IMR-90 (cell line): ENCODE results near the gene CDRT4. TPM values are rescaled to one million over a fixed set of nuclear protein-coding genes. Genes with fewer than 3 reads are reported as not detected.

Source experiments
- ATAC-seq: fragments of 200-7000 bp; cut with Tn5 transposase; 2 replicates; pipeline ENCODE4 v1.9.1; 2020; ENCODE audit warnings: low read depth, mild to moderate bottlenecking, moderate library complexity
- BruUV-seq: library from RNA; stranded (reverse); fragments of 400-500 nt; replicated peaks from 2 replicates; lab custom pipeline; 2021; lab: Mats Ljungman, UMichigan
- CTCF ChIA-PET: fragments of 300-600 bp; formaldehyde crosslinking; extraction: SDS; loops from one replicate; lab custom pipeline; 2021; ENCODE audit warnings: antibody characterized with exemption; lab: Yijun Ruan, JAX
- POLR2A ChIA-PET: fragments of 300-600 bp; sonication (Branson Sonifier 250); formaldehyde crosslinking; loops from one replicate; lab custom pipeline; 2022; ENCODE audit warnings: antibody characterized with exemption; ENCODE audit not compliant: unreplicated experiment; lab: Charles Lee
- DNase-seq: peaks from one replicate; pipeline ENCODE4 v3.0.0; 2013
- H2AFZ ChIP-seq: replicated peaks from 2 replicates; pipeline ENCODE3; 2013; ENCODE audit warnings: low read length, mild to moderate bottlenecking; ENCODE audit not compliant: poor library complexity
- H2AK5ac ChIP-seq: 2 replicates; pipeline ENCODE4 v1.6.1; 2013; ENCODE audit warnings: low read depth, low read length, inconsistent platforms
- H2AK9ac ChIP-seq: replicated peaks from 2 replicates; pipeline ENCODE3; 2013; ENCODE audit warnings: mild to moderate bottlenecking, low read depth, low read length, moderate library complexity; ENCODE audit not compliant: poor library complexity
- H2BK120ac ChIP-seq: 2 replicates; pipeline ENCODE4 v1.6.1; 2013; ENCODE audit warnings: low read depth, low read length, inconsistent platforms
- H2BK15ac ChIP-seq: 3 replicates; pipeline ENCODE4 v1.6.1; 2013; ENCODE audit warnings: low read depth, low read length, inconsistent platforms
- H2BK20ac ChIP-seq: 2 replicates; pipeline ENCODE4 v1.6.1; 2013; ENCODE audit warnings: low read depth, mild to moderate bottlenecking, inconsistent platforms, low read length, moderate library complexity
- H2BK5ac ChIP-seq: 2 replicates; pipeline ENCODE4 v1.6.1; 2013; ENCODE audit warnings: mild to moderate bottlenecking, low read depth, low read length, inconsistent platforms; ENCODE audit not compliant: poor library complexity, severe bottlenecking
- H3K14ac ChIP-seq: replicated peaks from 2 replicates; pipeline ENCODE4 v1.6.1; 2013; ENCODE audit warnings: low read depth, low read length, inconsistent platforms
- H3K18ac ChIP-seq: 2 replicates; pipeline ENCODE4 v1.6.1; 2013; ENCODE audit warnings: low read depth, low read length, control low read depth
- H3K23ac ChIP-seq: 2 replicates; pipeline ENCODE4 v1.6.1; 2013; ENCODE audit warnings: low read depth, low read length, inconsistent platforms
- H3K27ac ChIP-seq: 2 replicates; pipeline ENCODE4 v1.5.1; 2013; ENCODE audit warnings: mild to moderate bottlenecking, control low read depth, low read length; ENCODE audit not compliant: insufficient read depth
- H3K27me3 ChIP-seq: 2 replicates; pipeline ENCODE4 v1.6.1; 2013; ENCODE audit warnings: low read length; ENCODE audit not compliant: control insufficient read depth, insufficient read depth
- H3K36me3 ChIP-seq: 2 replicates; pipeline ENCODE4 v1.6.1; 2013; ENCODE audit warnings: low read length, mixed read lengths; ENCODE audit not compliant: control insufficient read depth, insufficient read depth
- H3K4ac ChIP-seq: 2 replicates; pipeline ENCODE4 v1.6.1; 2013; ENCODE audit warnings: low read depth, low read length, inconsistent platforms
- H3K4me1 ChIP-seq: 2 replicates; pipeline ENCODE4 v1.6.1; 2013; ENCODE audit warnings: low read length, mixed read lengths; ENCODE audit not compliant: control insufficient read depth, insufficient read depth
- H3K4me2 ChIP-seq: 2 replicates; pipeline ENCODE4 v1.6.1; 2013; ENCODE audit warnings: low read depth, mild to moderate bottlenecking, control low read depth, low read length, moderate library complexity
- H3K4me3 ChIP-seq: 2 replicates; pipeline ENCODE4 v1.5.1; 2013; ENCODE audit warnings: low read depth, mild to moderate bottlenecking, control low read depth, low read length, moderate library complexity; ENCODE audit not compliant: insufficient read depth
- H3K56ac ChIP-seq: 2 replicates; pipeline ENCODE4 v1.6.1; 2013; ENCODE audit warnings: low read length, inconsistent platforms; ENCODE audit not compliant: insufficient read depth; ENCODE audit errors: extremely low read depth
- H3K79me1 ChIP-seq, 2 experiments: 2 replicates each; pipeline ENCODE4 v1.6.1; 2013; ENCODE audit warnings: low read length in 2 of 2, inconsistent platforms in 1 of 2, low read depth in 1 of 2
- H3K9ac ChIP-seq: 2 replicates; pipeline ENCODE4 v1.6.1; 2013; ENCODE audit warnings: low read depth, low read length, control low read depth
- H3K9me1 ChIP-seq: 2 replicates; pipeline ENCODE4 v1.6.1; 2013; ENCODE audit warnings: low read length, inconsistent platforms; ENCODE audit not compliant: insufficient read depth
- H3K9me3 ChIP-seq: 2 replicates; pipeline ENCODE4 v1.6.1; 2013; ENCODE audit warnings: low read length; ENCODE audit not compliant: control insufficient read depth, insufficient read depth
- H4K20me1 ChIP-seq: 2 replicates; pipeline ENCODE4 v1.6.1; 2013; ENCODE audit warnings: low read length, inconsistent platforms; ENCODE audit not compliant: insufficient read depth
- H4K5ac ChIP-seq: 2 replicates; pipeline ENCODE4 v1.6.1; 2013; ENCODE audit warnings: mild to moderate bottlenecking, low read depth, low read length, control low read depth
- H4K8ac ChIP-seq, 2 experiments: 2 replicates each; pipeline ENCODE4 v1.6.1; 2013; ENCODE audit warnings: low read depth in 2 of 2, low read length in 2 of 2, control low read depth in 1 of 2, inconsistent platforms in 1 of 2
- H4K91ac ChIP-seq: 2 replicates; pipeline ENCODE4 v1.6.1; 2013; ENCODE audit warnings: low read depth, low read length, inconsistent platforms; ENCODE audit not compliant: insufficient read depth
- BHLHE40 ChIP-seq: fragments of 150-350 bp; IDR thresholded peaks from 2 replicates; pipeline ENCODE4 v1.6.1; 2016; ENCODE audit warnings: mild to moderate bottlenecking, low read depth, low read length
- CEBPB ChIP-seq: IDR thresholded peaks from 2 replicates; pipeline ENCODE4 v1.6.1; 2012; ENCODE audit warnings: low read depth, low read length, improper control_type of control experiment
- CHD1 ChIP-seq: IDR thresholded peaks from 2 replicates; pipeline ENCODE4 v1.6.1; 2012; ENCODE audit warnings: low read depth, low read length, improper control_type of control experiment
- FOS ChIP-seq: fragments of 150-350 bp; IDR thresholded peaks from 2 replicates; pipeline ENCODE4 v1.6.1; 2016; ENCODE audit warnings: low read depth, low read length
- MXI1 ChIP-seq: IDR thresholded peaks from 2 replicates; pipeline ENCODE4 v1.6.1; 2012; ENCODE audit warnings: low read depth, mild to moderate bottlenecking, low read length, moderate library complexity, borderline replicate concordance
- NFE2L2 ChIP-seq: fragments of 150-350 bp; IDR thresholded peaks from 2 replicates; pipeline ENCODE4 v1.6.1; 2016; ENCODE audit warnings: low read depth, mild to moderate bottlenecking, low read length
- POLR2A ChIP-seq: IDR thresholded peaks from 2 replicates; pipeline ENCODE4 v1.6.1; 2012; ENCODE audit warnings: mild to moderate bottlenecking, low read depth, low read length
- RAD21 ChIP-seq: IDR thresholded peaks from 2 replicates; pipeline ENCODE4 v1.6.1; 2012; ENCODE audit warnings: low read length, improper control_type of control experiment
- RCOR1 ChIP-seq: IDR thresholded peaks from 2 replicates; pipeline ENCODE4 v1.6.1; 2012; ENCODE audit warnings: mild to moderate bottlenecking, low read length, improper control_type of control experiment; ENCODE audit not compliant: insufficient replicate concordance
- RFX5 ChIP-seq: IDR thresholded peaks from 2 replicates; pipeline ENCODE4 v1.8.0; 2012; ENCODE audit warnings: low read depth, mild to moderate bottlenecking, low read length, moderate library complexity
- dilution Hi-C: fragments of 300-500 bp; cut with HindIII; formaldehyde crosslinking; loops from one replicate; pipeline ENCODE4 v1.14.3; 2018; ENCODE audit warnings: low sequenced_read_pairs; ENCODE audit not compliant: unreplicated experiment
- in situ Hi-C: fragments of 300-500 bp; cut with MboI; formaldehyde crosslinking; loops from 3 replicates; pipeline ENCODE4 v1.14.3; 2019; ENCODE audit warnings: low sequenced_read_pairs, inconsistent platforms, mixed read lengths
- intact Hi-C: fragments of 100-400 bp; cut with micrococcal nuclease; formaldehyde crosslinking; loops from 2 replicates; pipeline ENCODE4 v1.10.0; 2022
- polyA plus RNA-seq, 3 experiments: library from polyadenylated mRNA; depleted of rRNA; stranded (reverse); fragments of >200 nt; gene quantifications; 2 replicates each; pipeline ENCODE4 v1.2.3, GENCODE V29; 2012; ENCODE audit warnings: low replicate concordance in 1 of 3
- total RNA-seq: library from RNA; depleted of rRNA; stranded (reverse); fragments of >200 nt; gene quantifications from 2 replicates; pipeline ENCODE4 v1.2.3, GENCODE V29; 2012
- TF ChIP-seq, protein P1 (sequence below): fragments of 150-350 bp; IDR thresholded peaks from 2 replicates; pipeline ENCODE4 v1.6.1; 2016; ENCODE audit warnings: low read depth, mild to moderate bottlenecking, low read length, moderate library complexity, borderline replicate concordance
- TF ChIP-seq, protein P2 (sequence below): conservative IDR thresholded peaks from 2 replicates; pipeline ENCODE4 v1.5.1; 2012; ENCODE audit warnings: mild to moderate bottlenecking, low read depth, low read length, improper control_type of control experiment
- TF ChIP-seq, protein P3 (sequence below): fragments of 150-350 bp; IDR thresholded peaks from 2 replicates; pipeline ENCODE4 v1.6.1; 2017; ENCODE audit warnings: mild to moderate bottlenecking, antibody characterized with exemption, low read length, low read depth

Gene CDRT4
- total and polyA plus RNA-seq, 2 of the 4 experiments (the other 2 are of a cell fraction), result 0.90 to 3.7 TPM

DNA sequence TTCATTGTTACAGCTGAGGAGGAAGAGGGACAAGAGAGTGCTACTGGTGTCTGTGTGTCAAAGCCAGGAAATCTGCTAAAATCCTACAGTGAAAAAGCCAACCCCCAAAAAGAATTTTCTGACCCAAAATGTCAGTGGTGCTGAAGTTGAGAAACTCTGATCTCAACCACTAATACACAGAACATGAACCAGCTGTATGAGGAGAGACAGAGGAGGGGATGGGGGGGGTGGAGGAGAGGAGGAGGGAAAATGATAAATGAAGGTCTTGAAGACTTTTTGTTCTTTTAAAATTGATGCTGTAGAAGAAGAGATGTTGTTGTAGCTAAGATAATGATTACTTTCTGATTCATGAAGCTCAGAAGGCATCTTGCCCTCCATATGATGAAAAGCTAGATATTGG is 27.4 kb upstream of the CDRT4 start:
- ATAC-seq (no peak), DNase-seq (no peak)
- Histone ChIP-seq H2AK9ac (no peak overlapping the region), H3K9me1 (peaks cover 17% of the 10 kb centered on the region), H3K14ac (no peak overlapping the region), H4K20me1 (no peaks in the 10 kb centered on the region), H3K9ac (no peak overlapping the region), H3K79me1 (peaks cover 0 to 4% of the 10 kb centered on the region in 2 experiments; a peak in 1 of 4 replicates), H3K4me2 (no peak overlapping the region), H2AFZ (no peak overlapping the region), H2AK5ac (no peak overlapping the region), H4K8ac (no peak overlapping the region), H3K4me1 (peaks cover 4% of the 10 kb centered on the region), H3K4me3 (no peak overlapping the region), H3K27ac (no peak overlapping the region), H3K18ac (no peak overlapping the region), H3K56ac (no peak overlapping the region), H2BK15ac (no peak overlapping the region), H3K4ac (no peak overlapping the region), H4K5ac (no peak overlapping the region), H3K36me3 (peaks cover 8% of the 10 kb centered on the region), H4K91ac (no peak overlapping the region), H3K23ac (no peak overlapping the region), H2BK120ac (no peak overlapping the region), H3K27me3 (no peaks in the 10 kb centered on the region), H2BK20ac (no peak overlapping the region), H3K9me3 (no peaks in the 10 kb centered on the region), H2BK5ac (no peak overlapping the region)
- BruUV-seq, result no TSS peak
- ChIA-PET CTCF (no interaction called here), POLR2A (no interaction called here)
- intact Hi-C loops (no loop called here), dilution Hi-C loops (no loop called here), in situ Hi-C loops (no loop called here)
- TF ChIP-seq RAD21, result no peak
- TF ChIP-seq, protein P1, sequence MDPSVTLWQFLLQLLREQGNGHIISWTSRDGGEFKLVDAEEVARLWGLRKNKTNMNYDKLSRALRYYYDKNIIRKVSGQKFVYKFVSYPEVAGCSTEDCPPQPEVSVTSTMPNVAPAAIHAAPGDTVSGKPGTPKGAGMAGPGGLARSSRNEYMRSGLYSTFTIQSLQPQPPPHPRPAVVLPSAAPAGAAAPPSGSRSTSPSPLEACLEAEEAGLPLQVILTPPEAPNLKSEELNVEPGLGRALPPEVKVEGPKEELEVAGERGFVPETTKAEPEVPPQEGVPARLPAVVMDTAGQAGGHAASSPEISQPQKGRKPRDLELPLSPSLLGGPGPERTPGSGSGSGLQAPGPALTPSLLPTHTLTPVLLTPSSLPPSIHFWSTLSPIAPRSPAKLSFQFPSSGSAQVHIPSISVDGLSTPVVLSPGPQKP, result no peak
- TF ChIP-seq CEBPB, result no peak
- TF ChIP-seq, protein P2, sequence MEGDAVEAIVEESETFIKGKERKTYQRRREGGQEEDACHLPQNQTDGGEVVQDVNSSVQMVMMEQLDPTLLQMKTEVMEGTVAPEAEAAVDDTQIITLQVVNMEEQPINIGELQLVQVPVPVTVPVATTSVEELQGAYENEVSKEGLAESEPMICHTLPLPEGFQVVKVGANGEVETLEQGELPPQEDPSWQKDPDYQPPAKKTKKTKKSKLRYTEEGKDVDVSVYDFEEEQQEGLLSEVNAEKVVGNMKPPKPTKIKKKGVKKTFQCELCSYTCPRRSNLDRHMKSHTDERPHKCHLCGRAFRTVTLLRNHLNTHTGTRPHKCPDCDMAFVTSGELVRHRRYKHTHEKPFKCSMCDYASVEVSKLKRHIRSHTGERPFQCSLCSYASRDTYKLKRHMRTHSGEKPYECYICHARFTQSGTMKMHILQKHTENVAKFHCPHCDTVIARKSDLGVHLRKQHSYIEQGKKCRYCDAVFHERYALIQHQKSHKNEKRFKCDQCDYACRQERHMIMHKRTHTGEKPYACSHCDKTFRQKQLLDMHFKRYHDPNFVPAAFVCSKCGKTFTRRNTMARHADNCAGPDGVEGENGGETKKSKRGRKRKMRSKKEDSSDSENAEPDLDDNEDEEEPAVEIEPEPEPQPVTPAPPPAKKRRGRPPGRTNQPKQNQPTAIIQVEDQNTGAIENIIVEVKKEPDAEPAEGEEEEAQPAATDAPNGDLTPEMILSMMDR, result no peak
- no peak for TF ChIP-seq RCOR1
- no peak for TF ChIP-seq BHLHE40
- TF ChIP-seq CHD1, result no peak
- no peak for TF ChIP-seq POLR2A
- no peak for TF ChIP-seq MXI1
- no peak for TF ChIP-seq FOS
- TF ChIP-seq NFE2L2, result no peak
- TF ChIP-seq RFX5, result no peak
- TF ChIP-seq, protein P3, sequence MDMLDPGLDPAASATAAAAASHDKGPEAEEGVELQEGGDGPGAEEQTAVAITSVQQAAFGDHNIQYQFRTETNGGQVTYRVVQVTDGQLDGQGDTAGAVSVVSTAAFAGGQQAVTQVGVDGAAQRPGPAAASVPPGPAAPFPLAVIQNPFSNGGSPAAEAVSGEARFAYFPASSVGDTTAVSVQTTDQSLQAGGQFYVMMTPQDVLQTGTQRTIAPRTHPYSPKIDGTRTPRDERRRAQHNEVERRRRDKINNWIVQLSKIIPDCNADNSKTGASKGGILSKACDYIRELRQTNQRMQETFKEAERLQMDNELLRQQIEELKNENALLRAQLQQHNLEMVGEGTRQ, result no peak
